ENCODE data around the gene STOML2.
A peak's percentile ranks its signal among the peaks of the same experiment; 100 is the strongest.
"Not testable (repeated sequence)": the region's sequence is repeated elsewhere in the genome, so short reads cannot be mapped to it uniquely, and the experiment has no call there.

The STOML2 gene, protein sequence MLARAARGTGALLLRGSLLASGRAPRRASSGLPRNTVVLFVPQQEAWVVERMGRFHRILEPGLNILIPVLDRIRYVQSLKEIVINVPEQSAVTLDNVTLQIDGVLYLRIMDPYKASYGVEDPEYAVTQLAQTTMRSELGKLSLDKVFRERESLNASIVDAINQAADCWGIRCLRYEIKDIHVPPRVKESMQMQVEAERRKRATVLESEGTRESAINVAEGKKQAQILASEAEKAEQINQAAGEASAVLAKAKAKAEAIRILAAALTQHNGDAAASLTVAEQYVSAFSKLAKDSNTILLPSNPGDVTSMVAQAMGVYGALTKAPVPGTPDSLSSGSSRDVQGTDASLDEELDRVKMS

DNA sequence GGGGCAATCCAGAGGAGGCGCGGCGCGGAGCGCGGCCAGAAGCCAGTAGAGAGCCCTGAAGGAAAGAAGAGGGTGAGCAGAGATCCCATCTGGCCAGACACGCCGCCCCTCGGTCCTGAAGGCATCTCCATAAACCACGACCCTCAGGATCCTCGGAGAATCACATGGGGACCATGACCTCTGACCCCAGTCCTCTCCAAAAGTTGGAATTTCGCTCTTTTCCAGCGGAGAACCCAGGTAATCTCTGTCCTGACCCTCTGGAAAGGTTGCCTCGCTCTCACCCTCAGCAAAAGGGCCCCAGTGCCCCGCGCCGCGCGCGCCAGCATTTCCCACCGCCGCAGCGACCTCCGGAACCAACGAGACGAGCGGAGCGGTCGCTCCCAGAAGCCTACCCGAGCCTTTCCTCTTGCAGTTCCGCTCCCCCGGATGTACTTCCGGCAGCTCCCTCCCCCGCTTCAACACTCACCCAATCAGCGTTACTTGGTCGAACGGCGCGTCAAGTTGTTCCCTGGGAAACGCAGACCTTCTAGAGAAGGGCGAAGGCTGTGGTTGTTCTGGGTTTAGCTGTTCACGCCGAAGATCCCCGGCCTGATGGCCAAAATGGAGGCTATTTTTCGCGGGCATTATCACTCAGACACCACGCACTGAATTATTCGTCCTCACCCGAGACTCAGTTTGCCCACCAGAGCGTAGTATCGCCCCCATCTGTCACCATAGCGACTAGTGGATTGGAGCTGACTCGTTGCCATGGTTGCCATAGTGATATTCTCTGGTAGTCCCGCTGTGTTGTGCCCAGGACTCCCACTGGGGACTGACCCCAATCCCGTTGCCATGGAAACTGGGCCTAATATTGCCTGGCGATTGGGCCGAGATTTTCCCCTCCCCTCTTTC lies at the start of gene STOML2:
Gene STOML2 (minus strand): TSS at position 363 of the 891 bp plus-strand sequence. CDS start 37 bp downstream, at position 326.
- TF ChIP-seq, protein P1, sequence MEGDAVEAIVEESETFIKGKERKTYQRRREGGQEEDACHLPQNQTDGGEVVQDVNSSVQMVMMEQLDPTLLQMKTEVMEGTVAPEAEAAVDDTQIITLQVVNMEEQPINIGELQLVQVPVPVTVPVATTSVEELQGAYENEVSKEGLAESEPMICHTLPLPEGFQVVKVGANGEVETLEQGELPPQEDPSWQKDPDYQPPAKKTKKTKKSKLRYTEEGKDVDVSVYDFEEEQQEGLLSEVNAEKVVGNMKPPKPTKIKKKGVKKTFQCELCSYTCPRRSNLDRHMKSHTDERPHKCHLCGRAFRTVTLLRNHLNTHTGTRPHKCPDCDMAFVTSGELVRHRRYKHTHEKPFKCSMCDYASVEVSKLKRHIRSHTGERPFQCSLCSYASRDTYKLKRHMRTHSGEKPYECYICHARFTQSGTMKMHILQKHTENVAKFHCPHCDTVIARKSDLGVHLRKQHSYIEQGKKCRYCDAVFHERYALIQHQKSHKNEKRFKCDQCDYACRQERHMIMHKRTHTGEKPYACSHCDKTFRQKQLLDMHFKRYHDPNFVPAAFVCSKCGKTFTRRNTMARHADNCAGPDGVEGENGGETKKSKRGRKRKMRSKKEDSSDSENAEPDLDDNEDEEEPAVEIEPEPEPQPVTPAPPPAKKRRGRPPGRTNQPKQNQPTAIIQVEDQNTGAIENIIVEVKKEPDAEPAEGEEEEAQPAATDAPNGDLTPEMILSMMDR (IDR thresholded peaks at IDR 0.05; ENCODE audit: insufficient read depth, low read depth, low read length, missing control alignments), result no peak
- DNase-seq (ENCODE audit: low read depth), result peak; percentile 97
- peak within 1 kb of the TSS; percentile 88 for H3K4me3 ChIP-seq (ENCODE audit: low read length)

- not testable (repeated sequence) for H3K4me3 ChIP-seq (ENCODE audit: low read length); DNase-seq (ENCODE audit: low read depth)
Observed at GRCh38 chr9:35147941-35148563, 45.1 kb upstream of the STOML2 start.

DNA sequence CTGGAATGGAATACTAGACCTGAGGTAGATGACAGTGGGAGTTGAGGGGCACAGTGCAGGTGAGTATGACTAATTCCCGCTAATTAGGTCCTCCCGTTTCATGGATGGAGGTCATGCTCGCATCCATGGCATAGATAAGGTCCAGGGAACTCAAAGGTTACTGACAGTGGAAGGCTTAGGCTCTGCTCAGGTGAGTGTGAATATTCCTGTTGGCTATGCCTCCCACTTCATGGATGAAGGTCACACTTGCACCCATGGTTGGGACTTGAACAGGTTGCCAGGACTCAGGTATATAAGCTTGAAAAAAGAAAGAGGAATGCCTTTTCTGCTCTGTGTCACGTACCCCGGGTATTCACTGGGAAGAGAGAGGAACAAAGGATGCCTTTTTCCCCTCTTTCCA lies 39.1 kb upstream of the STOML2 start:
- no peak for DNase-seq (ENCODE audit: low read depth)
- H3K4me3 ChIP-seq (ENCODE audit: low read length), result no peak overlapping the region
- TF ChIP-seq, protein P1 (IDR thresholded peaks at IDR 0.05; ENCODE audit: insufficient read depth, low read depth, low read length, missing control alignments), result no peak

DNA sequence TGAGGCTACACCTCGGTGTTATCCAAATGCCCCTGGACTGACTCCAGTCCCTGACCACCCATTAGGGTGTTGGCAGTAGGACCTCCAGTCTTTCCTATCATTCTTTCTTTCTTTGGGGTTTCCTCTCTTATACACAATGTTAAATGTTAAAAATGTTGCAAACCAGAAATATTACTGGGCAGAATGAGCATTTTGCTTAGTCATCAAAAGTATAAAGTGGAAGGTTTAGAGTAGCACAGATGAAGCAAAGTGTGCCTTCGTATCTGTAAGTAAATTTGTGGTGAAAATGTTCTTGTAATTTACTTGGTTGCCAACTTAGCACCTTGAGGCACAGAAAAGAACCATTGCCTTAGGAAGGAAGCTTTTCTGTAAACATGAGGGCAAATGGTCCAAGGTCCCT lies 37.2 kb upstream of the STOML2 start:
- no peak overlapping the region for H3K4me3 ChIP-seq (ENCODE audit: low read length)
- DNase-seq (ENCODE audit: low read depth), result no peak
- TF ChIP-seq, protein P1 (IDR thresholded peaks at IDR 0.05; ENCODE audit: insufficient read depth, low read depth, low read length, missing control alignments), result no peak

GRCh38 chr9:35136866-35137265 lies 33.9 kb upstream of the STOML2 start:
- DNase-seq (ENCODE audit: low read depth), result peak; percentile 52
- TF ChIP-seq, protein P1 (IDR thresholded peaks at IDR 0.05; ENCODE audit: insufficient read depth, low read depth, low read length, missing control alignments), result no peak

DNA sequence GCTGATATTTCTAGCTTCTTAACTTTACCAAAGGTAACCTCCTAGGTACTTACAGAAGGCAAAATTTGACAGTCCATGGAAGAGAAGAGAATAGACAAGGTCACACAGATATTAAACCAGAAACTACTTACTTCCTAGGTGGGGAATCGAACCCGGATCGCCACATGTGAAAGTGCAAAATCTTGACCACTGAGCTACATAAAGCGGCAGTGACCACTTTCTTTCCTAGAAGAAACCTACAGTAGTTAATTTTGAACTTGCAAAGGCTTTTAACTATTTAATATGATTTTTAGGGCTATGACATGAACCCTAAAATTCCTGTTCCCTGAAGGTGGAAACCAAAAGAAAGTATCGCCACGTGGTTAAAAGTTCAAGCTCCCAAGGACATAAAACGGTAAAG lies 33.1 kb upstream of the STOML2 start:
- no peak for DNase-seq (ENCODE audit: low read depth)
- TF ChIP-seq, protein P1 (IDR thresholded peaks at IDR 0.05; ENCODE audit: insufficient read depth, low read depth, low read length, missing control alignments), result no peak
- H3K4me3 ChIP-seq (ENCODE audit: low read length), result no peak overlapping the region

More at GRCh38 chr9:35136866-35137265, 33.9 kb upstream of the STOML2 start:
- H3K4me3 ChIP-seq (ENCODE audit: low read length), result no peak overlapping the region

GRCh38 chr9:35134920-35135319 lies 32.0 kb upstream of the STOML2 start:
- DNase-seq (ENCODE audit: low read depth), result no peak
- no peak overlapping the region for H3K4me3 ChIP-seq (ENCODE audit: low read length)
- TF ChIP-seq, protein P1 (IDR thresholded peaks at IDR 0.05; ENCODE audit: insufficient read depth, low read depth, low read length, missing control alignments), result no peak
